HG03139 (cell line): ENCODE data around the gene PADI1.

Source experiments
- ATAC-seq: cut with Tn5 transposase; IDR thresholded peaks from one replicate; pipeline ENCODE4 v1.9.1; 2021; ENCODE audit not compliant: unreplicated experiment

Gene PADI1

GRCh38 chr1:17295292-17295691, 90.4 kb downstream of the PADI1 start:
- no peak for ATAC-seq
